UCSD-AML1 (cell line): ENCODE measurements around the gene RYK.

Experiments
- DNase-seq: peaks from one replicate; lab custom pipeline; 2025; ENCODE audit not compliant: unreplicated experiment; lab: John Stamatoyannopoulos, UW

Gene RYK

GRCh38 chr3:134150476-134150875 is 100.2 kb downstream of the RYK start:
- DNase-seq: no peak

GRCh38 chr3:134149286-134149685 is 101.4 kb downstream of the RYK start:
- no peak for DNase-seq

- no peak for DNase-seq
Observed at GRCh38 chr3:134148534-134148933, 102.1 kb downstream of the RYK start.

- no peak for DNase-seq
Observed at GRCh38 chr3:134147411-134147810, 103.2 kb downstream of the RYK start.

- DNase-seq: no peak
Observed at GRCh38 chr3:134146666-134147065, 104.0 kb downstream of the RYK start.

- DNase-seq: no peak
Observed at GRCh38 chr3:134145183-134145582, 105.5 kb downstream of the RYK start.

GRCh38 chr3:134144694-134145093 is 106.0 kb downstream of the RYK start:
- DNase-seq: no peak

- no peak for DNase-seq
Observed at GRCh38 chr3:134143828-134144401, 106.7 kb downstream of the RYK start.

GRCh38 chr3:134136604-134137003 is 114.1 kb downstream of the RYK start:
- no peak for DNase-seq

- no peak for DNase-seq
Observed at GRCh38 chr3:134134698-134135415, 115.8 kb downstream of the RYK start.

- no peak for DNase-seq
Observed at GRCh38 chr3:134134240-134134639, 116.4 kb downstream of the RYK start.

GRCh38 chr3:134132961-134133360 is 117.7 kb downstream of the RYK start:
- no peak for DNase-seq

- DNase-seq: no peak
Observed at GRCh38 chr3:134126153-134126552, 124.5 kb downstream of the RYK start.

GRCh38 chr3:134114726-134115125 is 135.9 kb downstream of the RYK start:
- DNase-seq: no peak

GRCh38 chr3:134111616-134112015 is 139.0 kb downstream of the RYK start:
- DNase-seq: no peak

- DNase-seq: no peak
Observed at GRCh38 chr3:134110963-134111362, 139.7 kb downstream of the RYK start.
